ENCODE results near the gene P3H2. TPM values are rescaled to one million over a fixed set of nuclear protein-coding genes. Genes with fewer than 3 reads are reported as not detected.
A peak's percentile ranks its signal among the peaks of the same experiment; 100 is the strongest.

The P3H2 gene
- total RNA-seq, 6 experiments from 2014 or later = 37.6 to 43.2 (median 39.5) TPM

DNA sequence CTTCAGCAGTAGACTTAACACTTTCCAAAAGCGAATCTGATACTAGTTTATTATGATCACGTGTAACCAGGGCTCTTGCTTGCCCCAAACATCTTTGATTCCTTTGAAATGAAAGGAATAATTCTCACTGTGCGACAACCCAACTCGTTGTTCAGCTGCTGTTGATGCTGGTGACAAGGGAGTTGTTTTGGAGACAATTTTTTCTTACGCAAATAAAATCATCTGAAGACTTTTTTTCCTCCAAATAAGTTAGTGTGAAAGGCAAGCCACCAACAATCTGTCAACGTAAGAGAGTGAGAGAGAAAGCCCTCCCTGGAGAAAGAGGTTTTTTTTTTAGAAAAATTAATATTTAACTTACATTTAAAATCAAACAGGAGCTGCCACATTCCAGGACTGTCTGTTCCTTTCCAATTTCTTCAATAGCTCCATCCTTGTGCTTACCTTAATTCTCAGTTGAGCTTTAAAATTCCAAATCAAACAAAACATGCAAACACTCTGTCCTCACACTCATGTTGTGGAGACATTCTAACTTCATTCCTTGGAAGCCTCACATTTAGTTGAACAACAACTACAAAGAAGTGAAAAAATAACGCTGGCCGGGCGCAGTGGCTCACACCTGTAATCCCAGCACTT lies 4.9 kb upstream of the P3H2 start:
- Mint-ChIP-seq H3K4me3 (no peak overlapping the region), H3K4me1 (ENCODE audit: low read depth) (peaks cover 9% of the 10 kb centered on the region), H3K9me3 (no peaks in the 10 kb centered on the region), H3K36me3 (ENCODE audit: low read depth) (no peaks in the 10 kb centered on the region), H3K27me3 (ENCODE audit: insufficient read depth) (no peaks in the 10 kb centered on the region), H3K27ac (no peak overlapping the region)
- no peak for TF ChIP-seq CTCF (IDR thresholded peaks at IDR 0.05)
- DNase-seq = no peak

DNA sequence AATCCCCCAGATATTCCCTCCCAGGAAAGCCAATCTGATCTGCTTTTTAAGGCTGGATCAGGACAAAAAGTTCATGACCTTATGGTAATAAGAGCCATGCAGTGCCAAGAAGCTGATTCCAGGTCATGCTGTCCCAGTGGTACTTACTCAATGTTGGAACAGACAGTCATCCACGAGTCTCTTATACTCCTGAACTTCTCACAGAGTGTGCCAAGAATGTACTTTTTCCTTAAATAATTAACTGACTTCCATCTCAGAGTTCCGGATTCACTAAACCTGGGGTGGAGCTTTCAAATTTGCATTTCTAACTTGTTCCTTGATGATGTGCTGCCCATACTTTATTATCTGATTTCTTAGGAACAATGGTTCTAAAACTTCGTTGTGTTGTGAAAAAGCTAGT lies 3.4 kb upstream of the P3H2 start:
- no peaks in the 10 kb centered on the region for H3K36me3 Mint-ChIP-seq (ENCODE audit: low read depth)

DNA sequence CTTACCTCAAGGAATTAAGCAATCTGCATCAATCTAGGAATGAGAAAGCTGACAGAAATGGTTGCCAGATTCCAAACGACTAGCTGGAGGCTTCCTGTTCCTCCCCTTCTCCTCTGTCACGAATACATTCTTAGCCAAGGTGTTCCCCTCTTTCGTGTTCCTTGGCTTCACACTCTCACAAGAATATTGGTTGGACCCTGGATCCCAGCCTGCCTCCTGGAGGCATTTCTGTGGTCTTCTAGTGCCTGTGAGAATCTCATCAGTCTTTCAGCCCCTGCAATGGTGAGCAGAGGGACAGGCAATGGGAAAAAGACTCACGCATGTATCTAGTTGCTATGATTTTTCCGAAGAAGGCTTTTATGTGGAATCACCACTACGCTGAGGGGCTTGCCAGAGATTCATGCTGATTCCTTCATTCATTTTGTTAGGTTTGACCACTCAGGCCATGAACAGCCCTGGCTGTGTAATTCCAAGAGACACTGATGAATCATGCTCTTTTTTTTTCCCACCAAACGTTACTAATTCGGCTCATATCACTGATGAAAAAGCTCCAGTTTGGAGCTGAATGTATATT lies 1.6 kb upstream of the P3H2 start:
- no peak for TF ChIP-seq CTCF (IDR thresholded peaks at IDR 0.05)
- Mint-ChIP-seq H3K27ac (no peak overlapping the region; the same call in 1 of the 2 replicates), H3K36me3 (ENCODE audit: low read depth) (no peaks in the 10 kb centered on the region), H3K9me3 (no peaks in the 10 kb centered on the region), H3K4me3 (peak overlapping the region; percentile 41; the same call in 1 of the 2 replicates), H3K27me3 (ENCODE audit: insufficient read depth) (no peaks in the 10 kb centered on the region; the same call in 1 of the 2 replicates), H3K4me1 (ENCODE audit: low read depth) (peaks cover 37% of the 10 kb centered on the region)
- DNase-seq = peak; percentile 30

More for the DNA sequence above, 3.4 kb upstream of the P3H2 start:
- no peak for DNase-seq
- peaks cover 20% of the 10 kb centered on the region for H3K4me1 Mint-ChIP-seq (ENCODE audit: low read depth)
- H3K9me3 Mint-ChIP-seq = no peaks in the 10 kb centered on the region
- H3K27ac Mint-ChIP-seq = no peak overlapping the region
- no peaks in the 10 kb centered on the region for H3K27me3 Mint-ChIP-seq (ENCODE audit: insufficient read depth)
- no peak for TF ChIP-seq CTCF (IDR thresholded peaks at IDR 0.05)
- no peak overlapping the region for H3K4me3 Mint-ChIP-seq

GRCh38 chr3:190121383-190121782 lies 686 bp upstream of the P3H2 start:
- no peak for DNase-seq
- peaks cover 46% of the 10 kb centered on the region for H3K4me1 Mint-ChIP-seq (ENCODE audit: low read depth)
- no peak overlapping the region; the same call in 1 of the 2 replicates for H3K4me3 Mint-ChIP-seq
- H3K27ac Mint-ChIP-seq = no peak overlapping the region
- no peaks in the 10 kb centered on the region for H3K9me3 Mint-ChIP-seq
- TF ChIP-seq CTCF (IDR thresholded peaks at IDR 0.05) = no peak
- no peaks in the 10 kb centered on the region for H3K36me3 Mint-ChIP-seq (ENCODE audit: low read depth)
- H3K27me3 Mint-ChIP-seq (ENCODE audit: insufficient read depth) = no peaks in the 10 kb centered on the region; the same call in 1 of the 2 replicates

- no peaks in the 10 kb centered on the region for H3K36me3 Mint-ChIP-seq (ENCODE audit: low read depth)
- H3K9me3 Mint-ChIP-seq = no peaks in the 10 kb centered on the region
- peak overlapping the region; percentile 57 for H3K27ac Mint-ChIP-seq
- TF ChIP-seq CTCF (IDR thresholded peaks at IDR 0.05) = peak; percentile 4
- H3K4me1 Mint-ChIP-seq (ENCODE audit: low read depth) = peaks cover 50% of the 10 kb centered on the region
- DNase-seq = no peak
- H3K27me3 Mint-ChIP-seq (ENCODE audit: insufficient read depth) = no peaks in the 10 kb centered on the region; the same call in 1 of the 2 replicates
- H3K4me3 Mint-ChIP-seq = peak overlapping the region; percentile 77
These were observed 322 bp upstream of the P3H2 start for GRCh38 chr3:190121061-190121377.

All from HFFc6 (cell line).